HepG2 (cell line): Measurements from ENCODE around the gene VPS29. TPM values are rescaled to one million over a fixed set of nuclear protein-coding genes. Genes with fewer than 3 reads are reported as not detected.

Source experiments
- AHR ChIP-seq: IDR thresholded peaks from 2 replicates; pipeline ENCODE4 v1.6.1; 2018; ENCODE audit warnings: missing genetic modification reagents, missing compliant biosample characterization
- ARID2 ChIP-seq: sonication (generic); formaldehyde crosslinking; IDR thresholded peaks from 2 replicates; pipeline ENCODE4 v1.8.1; 2022; ENCODE audit warnings: mild to moderate bottlenecking, missing genetic modification reagents, borderline replicate concordance
- ATF1 ChIP-seq: IDR thresholded peaks from 2 replicates; pipeline ENCODE4 v1.6.1; 2016; ENCODE audit warnings: mild to moderate bottlenecking, control low read depth
- CCDC6 ChIP-seq: sonication (generic); formaldehyde crosslinking; IDR thresholded peaks from 2 replicates; pipeline ENCODE4 v1.8.1; 2022; ENCODE audit warnings: mild to moderate bottlenecking, missing genetic modification reagents, moderate library complexity
- CEBPB ChIP-seq: IDR thresholded peaks from 2 replicates; pipeline ENCODE4 v1.6.1; 2011; ENCODE audit warnings: low read depth, low read length, improper control_type of control experiment, borderline replicate concordance
- ELF1 ChIP-seq: sonication (generic); formaldehyde crosslinking; IDR thresholded peaks from 2 replicates; pipeline ENCODE4 v1.4.0; 2020; ENCODE audit warnings: missing genetic modification reagents
- ELF3 ChIP-seq: IDR thresholded peaks from 2 replicates; pipeline ENCODE4 v1.6.1; 2016; ENCODE audit warnings: missing genetic modification reagents, missing compliant biosample characterization
- FOXK2 ChIP-seq: fragments of 450-650 bp; IDR thresholded peaks from 2 replicates; pipeline ENCODE4 v1.6.1; 2016
- FOXP1 ChIP-seq, 2 experiments: fragments of 450-650 bp in 1 of 2; IDR thresholded peaks; 2 replicates each; pipeline ENCODE4 v1.6.1; 2017 to 2018; ENCODE audit warnings: antibody characterized with exemption in 1 of 2
- KAT7 ChIP-seq: IDR thresholded peaks from 2 replicates; pipeline ENCODE4 v1.6.1; 2018; ENCODE audit warnings: borderline replicate concordance, missing compliant biosample characterization
- KMT2A ChIP-seq: sonication (generic); formaldehyde crosslinking; IDR thresholded peaks from 2 replicates; pipeline ENCODE4 v1.4.0; 2020; ENCODE audit warnings: missing genetic modification reagents
- PAF1 ChIP-seq: IDR thresholded peaks from 2 replicates; pipeline ENCODE4 v1.6.1; 2016; ENCODE audit warnings: missing genetic modification reagents, missing compliant biosample characterization
- RBM22 ChIP-seq: fragments of 200-400 bp; formaldehyde crosslinking; optimal IDR thresholded peaks from 2 replicates; pipeline ENCODE3; 2017; ENCODE audit warnings: mild to moderate bottlenecking, low read length, moderate library complexity
- SKI ChIP-seq: fragments of 450-650 bp; IDR thresholded peaks from one replicate; pipeline ENCODE4 v1.6.1; 2018; ENCODE audit warnings: mild to moderate bottlenecking; ENCODE audit not compliant: partially characterized antibody
- SOX5 ChIP-seq: IDR thresholded peaks from 2 replicates; pipeline ENCODE4 v1.6.1; 2016; ENCODE audit warnings: borderline replicate concordance
- STAG1 ChIP-seq: sonication (generic); formaldehyde crosslinking; IDR thresholded peaks from 2 replicates; pipeline ENCODE4 v1.4.0; 2020; ENCODE audit warnings: missing genetic modification reagents
- STAT6 ChIP-seq: sonication (generic); formaldehyde crosslinking; IDR thresholded peaks from 2 replicates; pipeline ENCODE4 v1.4.0; 2020; ENCODE audit warnings: missing genetic modification reagents, mild to moderate bottlenecking, borderline replicate concordance
- TAF1 ChIP-seq: sonication (generic); formaldehyde crosslinking; IDR thresholded peaks from 2 replicates; pipeline ENCODE4 v1.4.0; 2020; ENCODE audit warnings: missing genetic modification reagents
- TMF1 ChIP-seq: sonication (generic); formaldehyde crosslinking; IDR thresholded peaks from 2 replicates; pipeline ENCODE4 v1.8.1; 2022; ENCODE audit warnings: low read depth, missing genetic modification reagents
- ZKSCAN8 ChIP-seq: IDR thresholded peaks from 2 replicates; pipeline ENCODE4 v1.6.1; 2016; ENCODE audit warnings: borderline replicate concordance, missing genetic modification reagents, missing compliant biosample characterization
- ZNF143 ChIP-seq: sonication (generic); formaldehyde crosslinking; IDR thresholded peaks from 2 replicates; pipeline ENCODE4 v1.4.0; 2020; ENCODE audit warnings: missing genetic modification reagents
- ZNF24 ChIP-seq: fragments of 450-650 bp; IDR thresholded peaks from 2 replicates; pipeline ENCODE4 v1.6.1; 2017; ENCODE audit warnings: antibody characterized with exemption, mild to moderate bottlenecking
- ZNF644 ChIP-seq: IDR thresholded peaks from 2 replicates; pipeline ENCODE4 v1.6.1; 2016; ENCODE audit warnings: low read depth
- ZNF776 ChIP-seq: sonication (generic); formaldehyde crosslinking; IDR thresholded peaks from 2 replicates; pipeline ENCODE4 v1.4.0; 2020; ENCODE audit warnings: mild to moderate bottlenecking, missing genetic modification reagents
- ZNF850 ChIP-seq: sonication (generic); formaldehyde crosslinking; conservative IDR thresholded peaks from 2 replicates; pipeline ENCODE4 v1.9.0; 2021; ENCODE audit warnings: mild to moderate bottlenecking, missing genetic modification reagents
- ZSCAN31 ChIP-seq: sonication (generic); formaldehyde crosslinking; IDR thresholded peaks from 2 replicates; pipeline ENCODE4 v1.5.0; 2020; ENCODE audit warnings: low read depth, mild to moderate bottlenecking, missing genetic modification reagents
- polyA plus RNA-seq, 8 experiments: library from polyadenylated mRNA; depleted of rRNA in 3 of 8; stranded (reverse) in 7 of 8; unstranded in 1 of 8; fragments of >200 nt; fragmentation: Illumina TruSeq in 4 of 8; extraction: Trizol in 4 of 8; gene quantifications; 2 replicates each; pipeline versions ENCODE4 v1.2.1 to v1.2.3, GENCODE V29; 2011 to 2016; ENCODE audit warnings: low read depth in 4 of 8, missing spikeins in 1 of 8, mixed read lengths in 1 of 8; ENCODE audit not compliant: insufficient read depth in 1 of 8
- total RNA-seq, 5 experiments: library from RNA; depleted of rRNA; stranded (reverse); fragments of >200 nt; fragmentation: Illumina TruSeq; extraction: Trizol; gene quantifications; 2 replicates each; pipeline ENCODE4 v1.2.3, GENCODE V29; 2016; ENCODE audit warnings: low read depth in 1 of 5
- TF ChIP-seq, protein P1 (sequence below): IDR thresholded peaks from 2 replicates; pipeline ENCODE4 v1.4.0; 2020; ENCODE audit warnings: mild to moderate bottlenecking, missing genetic modification reagents

VPS29 gene
- total and polyA plus RNA-seq, 2 of the 13 experiments (the other 11 are each of a cell fraction or from before 2014, with no cell fraction given) = 107 to 114 TPM

GRCh38 chr12:110449799-110450497 lies 52.0 kb downstream of the VPS29 start, which contains the start of gene ARPC3 (continued):
- 0 out of 2 replicates have a peak, but pooled peaks have one; percentile 15 for TF ChIP-seq TMF1 (CRISPR knock-in tag)
- TF ChIP-seq ZSCAN31 (CRISPR knock-in tag) = peak; percentile 89
- TF ChIP-seq STAT6 = 0 out of 2 replicates have a peak, but pooled peaks have one; percentile 44
- TF ChIP-seq TAF1 = peak; percentile 64; the same call in 1 of the 2 replicates
- TF ChIP-seq FOXK2 = no peak
- no peak for TF ChIP-seq ZKSCAN8 (CRISPR knock-in tag)
- 0 out of 2 replicates have a peak, but pooled peaks have one; percentile 40 for TF ChIP-seq AHR (CRISPR knock-in tag)
- TF ChIP-seq SOX5 (CRISPR knock-in tag) = 0 out of 2 replicates have a peak, but pooled peaks have one; percentile 29
- TF ChIP-seq PAF1 (CRISPR knock-in tag) = no peak
- peak; percentile 86 for TF ChIP-seq ELF3 (CRISPR knock-in tag)
- TF ChIP-seq CCDC6 (CRISPR knock-in tag) = 0 out of 2 replicates have a peak, but pooled peaks have one; percentile 38
- TF ChIP-seq STAG1 (CRISPR knock-in tag) = peak; percentile 94
- TF ChIP-seq RBM22 = no peak
- TF ChIP-seq ZNF644 (CRISPR knock-in tag) = no peak
- 0 out of 2 replicates have a peak, but pooled peaks have one; percentile 16 for TF ChIP-seq ARID2 (CRISPR knock-in tag)
- no peak for TF ChIP-seq ZNF850 (CRISPR knock-in tag)
- TF ChIP-seq KMT2A (CRISPR knock-in tag) = peak; percentile 67
- no peak for TF ChIP-seq CEBPB
- TF ChIP-seq SKI = peak; percentile 14
- TF ChIP-seq, protein P1, sequence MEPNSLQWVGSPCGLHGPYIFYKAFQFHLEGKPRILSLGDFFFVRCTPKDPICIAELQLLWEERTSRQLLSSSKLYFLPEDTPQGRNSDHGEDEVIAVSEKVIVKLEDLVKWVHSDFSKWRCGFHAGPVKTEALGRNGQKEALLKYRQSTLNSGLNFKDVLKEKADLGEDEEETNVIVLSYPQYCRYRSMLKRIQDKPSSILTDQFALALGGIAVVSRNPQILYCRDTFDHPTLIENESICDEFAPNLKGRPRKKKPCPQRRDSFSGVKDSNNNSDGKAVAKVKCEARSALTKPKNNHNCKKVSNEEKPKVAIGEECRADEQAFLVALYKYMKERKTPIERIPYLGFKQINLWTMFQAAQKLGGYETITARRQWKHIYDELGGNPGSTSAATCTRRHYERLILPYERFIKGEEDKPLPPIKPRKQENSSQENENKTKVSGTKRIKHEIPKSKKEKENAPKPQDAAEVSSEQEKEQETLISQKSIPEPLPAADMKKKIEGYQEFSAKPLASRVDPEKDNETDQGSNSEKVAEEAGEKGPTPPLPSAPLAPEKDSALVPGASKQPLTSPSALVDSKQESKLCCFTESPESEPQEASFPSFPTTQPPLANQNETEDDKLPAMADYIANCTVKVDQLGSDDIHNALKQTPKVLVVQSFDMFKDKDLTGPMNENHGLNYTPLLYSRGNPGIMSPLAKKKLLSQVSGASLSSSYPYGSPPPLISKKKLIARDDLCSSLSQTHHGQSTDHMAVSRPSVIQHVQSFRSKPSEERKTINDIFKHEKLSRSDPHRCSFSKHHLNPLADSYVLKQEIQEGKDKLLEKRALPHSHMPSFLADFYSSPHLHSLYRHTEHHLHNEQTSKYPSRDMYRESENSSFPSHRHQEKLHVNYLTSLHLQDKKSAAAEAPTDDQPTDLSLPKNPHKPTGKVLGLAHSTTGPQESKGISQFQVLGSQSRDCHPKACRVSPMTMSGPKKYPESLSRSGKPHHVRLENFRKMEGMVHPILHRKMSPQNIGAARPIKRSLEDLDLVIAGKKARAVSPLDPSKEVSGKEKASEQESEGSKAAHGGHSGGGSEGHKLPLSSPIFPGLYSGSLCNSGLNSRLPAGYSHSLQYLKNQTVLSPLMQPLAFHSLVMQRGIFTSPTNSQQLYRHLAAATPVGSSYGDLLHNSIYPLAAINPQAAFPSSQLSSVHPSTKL (CRISPR knock-in tag) = peak; percentile 60; the same call in 1 of the 2 replicates
- peak; percentile 70; the same call in 1 of the 2 replicates for TF ChIP-seq KAT7 (CRISPR knock-in tag)
- peak; percentile 51; the same call in 1 of the 2 replicates for TF ChIP-seq ZNF143 (CRISPR knock-in tag)
- TF ChIP-seq FOXP1 (IDR thresholded peaks at IDR 0.05) = no peak
- TF ChIP-seq FOXP1 (CRISPR knock-in tag; IDR thresholded peaks at IDR 0.05) = no peak
- TF ChIP-seq ZNF24 = no peak
- TF ChIP-seq ELF1 (CRISPR knock-in tag) = peak; percentile 99
- peak; percentile 41; the same call in 1 of the 2 replicates for TF ChIP-seq ZNF776 (CRISPR knock-in tag)
- TF ChIP-seq ATF1 (CRISPR knock-in tag) = no peak
